Chondrocyte (in vitro differentiated cells): ENCODE measurements around the gene SPRYD4. TPM values are rescaled to one million over a fixed set of nuclear protein-coding genes. Genes with fewer than 3 reads are reported as not detected.

Experiments
- DNase-seq: peaks from one replicate; pipeline ENCODE4 v3.0.0; 2021; ENCODE audit warnings: mixed read lengths, low spot score
- H3K27ac Mint-ChIP-seq: one replicate; pipeline ENCODE4 v1.8.0; 2021; ENCODE audit warnings: mild to moderate bottlenecking, moderate library complexity, mixed read lengths; ENCODE audit not compliant: unreplicated experiment
- H3K27me3 Mint-ChIP-seq: 2 replicates; pipeline ENCODE4 v1.8.0; 2021; ENCODE audit warnings: low read depth, mixed read lengths
- H3K36me3 Mint-ChIP-seq: 2 replicates; pipeline ENCODE4 v1.8.0; 2021; ENCODE audit warnings: low read depth, mixed read lengths
- H3K4me1 Mint-ChIP-seq: 2 replicates; pipeline ENCODE4 v1.8.0; 2021; ENCODE audit warnings: low read depth, mild to moderate bottlenecking, mixed read lengths
- H3K4me3 Mint-ChIP-seq: one replicate; pipeline ENCODE4 v1.8.0; 2021; ENCODE audit warnings: mild to moderate bottlenecking, moderate library complexity, mixed read lengths; ENCODE audit not compliant: unreplicated experiment
- H3K9me3 Mint-ChIP-seq: 2 replicates; pipeline ENCODE4 v1.8.0; 2021; ENCODE audit warnings: low read depth, mixed read lengths
- total RNA-seq: library from RNA; stranded (reverse); gene quantifications from 3 replicates; pipeline ENCODE4 v1.2.1, GENCODE V29; 2021
- TF ChIP-seq, protein P1 (sequence below): fragments of 200-600 bp; sonication (generic); IDR thresholded peaks from 2 replicates; pipeline ENCODE4 v1.5.0; 2021; ENCODE audit warnings: antibody characterized with exemption, mild to moderate bottlenecking, moderate library complexity

The SPRYD4 gene
- total RNA-seq, 1 donor from 2014 or later: 1.6 TPM

DNA sequence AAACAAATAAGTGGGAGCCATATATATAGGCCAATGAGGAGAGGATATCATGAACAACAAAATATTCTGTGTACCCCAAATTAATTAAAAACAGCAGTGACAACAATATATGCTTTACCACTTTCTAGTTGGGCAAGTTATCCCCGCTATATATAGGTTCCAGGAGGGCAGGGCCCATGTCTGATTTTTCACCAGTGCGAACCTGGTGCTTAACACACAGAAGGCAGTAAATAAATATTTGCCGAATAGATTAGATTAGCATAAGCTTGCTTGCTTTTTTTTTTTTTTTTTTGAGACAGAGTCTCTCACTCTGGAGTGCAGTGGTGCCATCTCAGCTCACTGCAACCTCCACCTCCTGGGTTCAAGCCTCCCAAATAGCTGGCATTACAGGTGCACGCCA lies 10.6 kb upstream of the SPRYD4 start:
- H3K9me3 Mint-ChIP-seq: no peaks in the 10 kb centered on the region
- H3K27me3 Mint-ChIP-seq: peaks cover 3% of the 10 kb centered on the region
- H3K36me3 Mint-ChIP-seq: no peaks in the 10 kb centered on the region
- TF ChIP-seq, protein P1, sequence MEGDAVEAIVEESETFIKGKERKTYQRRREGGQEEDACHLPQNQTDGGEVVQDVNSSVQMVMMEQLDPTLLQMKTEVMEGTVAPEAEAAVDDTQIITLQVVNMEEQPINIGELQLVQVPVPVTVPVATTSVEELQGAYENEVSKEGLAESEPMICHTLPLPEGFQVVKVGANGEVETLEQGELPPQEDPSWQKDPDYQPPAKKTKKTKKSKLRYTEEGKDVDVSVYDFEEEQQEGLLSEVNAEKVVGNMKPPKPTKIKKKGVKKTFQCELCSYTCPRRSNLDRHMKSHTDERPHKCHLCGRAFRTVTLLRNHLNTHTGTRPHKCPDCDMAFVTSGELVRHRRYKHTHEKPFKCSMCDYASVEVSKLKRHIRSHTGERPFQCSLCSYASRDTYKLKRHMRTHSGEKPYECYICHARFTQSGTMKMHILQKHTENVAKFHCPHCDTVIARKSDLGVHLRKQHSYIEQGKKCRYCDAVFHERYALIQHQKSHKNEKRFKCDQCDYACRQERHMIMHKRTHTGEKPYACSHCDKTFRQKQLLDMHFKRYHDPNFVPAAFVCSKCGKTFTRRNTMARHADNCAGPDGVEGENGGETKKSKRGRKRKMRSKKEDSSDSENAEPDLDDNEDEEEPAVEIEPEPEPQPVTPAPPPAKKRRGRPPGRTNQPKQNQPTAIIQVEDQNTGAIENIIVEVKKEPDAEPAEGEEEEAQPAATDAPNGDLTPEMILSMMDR: no peak
- no peak overlapping the region for H3K27ac Mint-ChIP-seq
- no peak overlapping the region for H3K4me3 Mint-ChIP-seq
- no peak for DNase-seq
- H3K4me1 Mint-ChIP-seq: no peaks in the 10 kb centered on the region

DNA sequence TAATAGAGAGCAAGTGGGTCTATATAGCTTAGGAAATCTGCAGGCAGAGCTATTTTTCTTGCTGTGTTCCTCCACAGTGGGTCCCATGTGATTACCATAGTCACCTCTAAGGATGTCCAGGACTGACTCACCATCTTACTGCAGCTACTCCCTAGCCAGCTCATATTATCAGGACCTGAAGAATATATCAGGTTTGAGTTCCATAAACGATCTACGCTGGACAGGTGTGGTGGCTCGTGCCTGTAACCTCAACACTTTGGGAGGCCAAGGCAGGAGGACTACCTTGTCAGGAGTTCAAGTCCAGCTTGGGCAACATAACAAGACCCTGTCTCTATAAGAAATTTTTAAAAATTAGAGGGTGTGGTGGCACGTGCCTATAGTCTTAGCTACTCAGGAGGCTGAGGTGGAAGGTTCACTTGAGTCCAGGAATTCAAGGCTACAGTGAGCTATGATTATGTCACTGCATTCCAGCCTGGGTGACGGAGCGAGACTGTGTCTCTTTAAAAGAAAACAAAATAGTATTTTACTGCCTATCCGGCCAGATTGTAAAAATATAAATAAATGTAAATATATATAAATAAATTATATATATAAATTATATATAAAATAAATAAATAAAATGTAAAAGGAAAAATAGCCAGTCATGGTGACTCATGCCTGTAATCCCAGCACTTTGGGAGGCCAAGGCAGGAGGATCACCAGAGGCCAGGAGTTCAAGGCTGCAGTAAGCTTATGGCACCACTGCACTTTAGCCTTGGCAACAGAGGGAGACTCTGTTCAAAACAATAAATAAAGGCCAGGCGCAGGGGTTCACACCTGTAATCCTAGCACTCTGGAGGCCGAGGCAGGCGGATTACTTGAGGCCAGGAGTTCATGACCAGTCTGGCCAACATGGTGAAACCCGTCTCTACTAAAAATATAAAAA lies 6.9 kb upstream of the SPRYD4 start:
- Mint-ChIP-seq H3K9me3 (no peaks in the 10 kb centered on the region), H3K27ac (no peak overlapping the region), H3K27me3 (no peaks in the 10 kb centered on the region), H3K36me3 (no peaks in the 10 kb centered on the region), H3K4me3 (no peak overlapping the region), H3K4me1 (peaks cover 5% of the 10 kb centered on the region)
- DNase-seq: no peak
- TF ChIP-seq, protein P1: no peak

DNA sequence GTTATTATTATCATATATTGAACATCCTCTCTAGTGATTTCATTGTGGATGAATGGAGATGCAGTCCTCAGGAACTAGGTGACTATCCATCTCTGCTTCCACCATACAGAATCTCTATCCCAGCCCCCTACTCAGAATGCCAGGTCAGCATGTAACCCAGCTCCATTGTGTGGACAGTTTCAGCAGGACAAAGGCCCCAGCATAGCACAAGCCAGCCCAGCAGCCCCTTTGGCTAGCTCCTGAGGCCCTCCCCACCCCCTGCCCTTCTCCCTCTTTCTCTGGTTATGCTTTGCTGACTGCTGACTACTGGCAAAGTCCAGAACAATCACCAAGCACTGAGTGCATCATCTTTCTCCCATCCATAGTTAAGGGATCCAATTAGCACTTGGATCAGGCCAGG lies 5.8 kb upstream of the SPRYD4 start:
- TF ChIP-seq, protein P1: no peak
- DNase-seq: no peak
- no peaks in the 10 kb centered on the region for H3K36me3 Mint-ChIP-seq
- no peaks in the 10 kb centered on the region for H3K9me3 Mint-ChIP-seq
- H3K27me3 Mint-ChIP-seq: no peaks in the 10 kb centered on the region
- H3K4me3 Mint-ChIP-seq: no peak overlapping the region
- H3K4me1 Mint-ChIP-seq: peaks cover 5% of the 10 kb centered on the region
- no peak overlapping the region for H3K27ac Mint-ChIP-seq

DNA sequence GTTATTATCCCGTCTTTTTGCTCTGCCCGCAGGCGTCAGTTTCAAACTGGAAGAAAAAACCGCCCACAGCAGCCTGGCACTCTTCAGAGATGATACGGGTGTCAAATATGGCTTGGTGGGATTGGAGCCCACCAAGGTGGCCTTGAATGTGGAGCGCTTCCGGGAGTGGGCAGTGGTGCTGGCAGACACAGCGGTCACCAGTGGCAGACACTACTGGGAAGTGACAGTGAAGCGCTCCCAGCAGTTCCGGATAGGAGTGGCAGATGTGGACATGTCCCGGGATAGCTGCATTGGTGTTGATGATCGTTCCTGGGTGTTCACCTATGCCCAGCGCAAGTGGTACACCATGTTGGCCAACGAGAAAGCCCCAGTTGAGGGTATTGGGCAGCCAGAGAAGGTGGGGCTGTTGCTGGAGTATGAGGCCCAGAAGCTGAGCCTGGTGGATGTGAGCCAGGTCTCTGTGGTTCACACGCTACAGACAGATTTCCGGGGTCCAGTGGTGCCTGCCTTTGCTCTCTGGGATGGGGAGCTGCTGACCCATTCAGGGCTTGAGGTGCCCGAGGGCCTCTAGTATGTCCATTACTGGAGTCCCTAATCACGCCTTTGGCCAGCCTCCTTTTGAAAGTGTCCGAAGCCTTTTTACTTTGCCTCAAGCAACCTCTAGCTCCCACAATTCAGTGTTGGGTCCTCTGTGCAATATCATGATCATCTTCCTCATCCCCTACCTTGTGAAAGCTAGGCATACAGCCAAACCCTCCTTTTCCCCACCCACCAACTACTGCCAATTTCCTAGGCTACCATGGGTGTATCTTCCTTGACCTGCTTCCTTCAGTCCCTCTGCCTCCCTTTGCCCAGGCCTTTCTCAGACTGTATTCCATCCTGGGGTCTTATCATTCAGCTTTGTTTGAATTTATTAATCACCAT lies 891 bp downstream of the SPRYD4 start:
- DNase-seq: no peak

More for the DNA sequence above, 891 bp downstream of the SPRYD4 start:
- peak overlapping the region; percentile 97 for H3K4me3 Mint-ChIP-seq
- H3K27ac Mint-ChIP-seq: peak overlapping the region; percentile 96
- TF ChIP-seq, protein P1: no peak
- peaks cover 19% of the 10 kb centered on the region for H3K4me1 Mint-ChIP-seq
- no peaks in the 10 kb centered on the region for H3K36me3 Mint-ChIP-seq
- H3K27me3 Mint-ChIP-seq: no peaks in the 10 kb centered on the region
- H3K9me3 Mint-ChIP-seq: no peaks in the 10 kb centered on the region
